Omental fat pad (tissue), 4 donors: Measurements from ENCODE around the gene TSFM. TPM values are rescaled to one million over a fixed set of nuclear protein-coding genes. Genes with fewer than 3 reads are reported as not detected.

ENCODE experiments used
- ATAC-seq: fragments of 150-250 bp; one replicate; pipeline ENCODE4 v1.9.1; 2016; ENCODE audit warnings: mild to moderate bottlenecking, moderate library complexity; ENCODE audit not compliant: low FRiP score
- DNase-seq: peaks from one replicate; pipeline ENCODE4 v3.0.0-alpha.2; 2019; ENCODE audit warnings: low spot score
- total RNA-seq, 4 donors: library from RNA; depleted of rRNA; stranded (reverse); fragments of >200 nt; gene quantifications; one replicate each; pipeline ENCODE4 v1.1.0, GENCODE V29; 2016
- TF ChIP-seq, protein P1 (sequence below), 3 donors: fragments of 450-650 bp; IDR thresholded peaks; one replicate each; pipeline ENCODE4 v1.5.1; 2016 to 2017; ENCODE audit warnings: antibody characterized with exemption in 3 of 3, mild to moderate bottlenecking in 3 of 3, moderate library complexity in 2 of 3

Gene TSFM
- total RNA-seq, 4 donors from 2014 or later = 20.2 to 36.6 (median 25.6) TPM

DNA sequence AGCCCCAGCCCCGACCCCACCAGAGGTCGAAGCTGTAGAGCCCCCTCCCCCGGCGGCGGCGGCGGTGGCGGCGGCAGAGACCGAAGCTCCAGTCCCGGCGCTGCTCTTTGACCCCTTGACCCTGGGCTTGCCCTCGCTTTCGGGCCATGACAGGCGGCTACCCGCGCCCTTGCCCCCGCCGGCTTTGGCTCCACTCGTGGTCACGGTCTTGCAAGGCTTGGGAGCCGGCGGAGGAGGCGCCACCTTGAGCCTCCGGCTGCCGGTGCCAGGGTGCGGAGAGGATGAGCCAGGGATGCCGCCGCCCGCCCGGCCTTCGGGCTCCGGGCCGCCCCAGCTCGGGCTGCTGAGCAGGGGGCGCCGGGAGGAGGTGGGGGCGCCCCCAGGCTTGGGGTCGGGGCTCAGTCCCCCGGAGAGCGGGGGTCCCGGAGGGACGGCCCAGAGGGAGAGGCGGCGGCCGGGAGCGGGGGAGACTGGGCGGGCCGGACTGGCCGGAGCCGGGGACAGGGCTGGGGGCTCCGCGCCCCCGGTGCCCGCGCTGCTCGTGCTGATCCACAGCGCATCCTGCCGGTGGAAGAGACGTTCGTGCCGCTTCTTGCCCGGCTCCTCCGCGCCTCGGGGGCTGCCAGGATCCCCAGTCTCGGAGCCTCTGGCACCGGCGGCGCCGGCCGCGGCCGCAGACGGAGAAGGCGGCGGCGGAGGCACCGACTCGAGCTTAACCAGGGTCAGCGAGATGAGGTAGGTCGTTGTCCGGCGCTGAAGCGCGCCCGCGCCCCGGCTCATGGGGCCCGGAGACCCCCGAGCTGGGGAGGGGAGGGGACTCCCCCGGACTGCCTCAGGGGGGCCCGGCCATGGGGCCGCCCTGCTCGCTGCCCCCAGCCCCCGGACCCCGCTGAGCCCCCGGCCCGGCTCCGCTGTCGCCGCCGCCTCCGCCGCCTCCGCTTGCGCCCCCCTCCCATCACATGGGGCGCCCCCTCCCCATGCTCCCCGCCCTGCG lies 44.8 kb upstream of the TSFM start:
- ATAC-seq (no peak), DNase-seq (no peak)
- TF ChIP-seq, protein P1, sequence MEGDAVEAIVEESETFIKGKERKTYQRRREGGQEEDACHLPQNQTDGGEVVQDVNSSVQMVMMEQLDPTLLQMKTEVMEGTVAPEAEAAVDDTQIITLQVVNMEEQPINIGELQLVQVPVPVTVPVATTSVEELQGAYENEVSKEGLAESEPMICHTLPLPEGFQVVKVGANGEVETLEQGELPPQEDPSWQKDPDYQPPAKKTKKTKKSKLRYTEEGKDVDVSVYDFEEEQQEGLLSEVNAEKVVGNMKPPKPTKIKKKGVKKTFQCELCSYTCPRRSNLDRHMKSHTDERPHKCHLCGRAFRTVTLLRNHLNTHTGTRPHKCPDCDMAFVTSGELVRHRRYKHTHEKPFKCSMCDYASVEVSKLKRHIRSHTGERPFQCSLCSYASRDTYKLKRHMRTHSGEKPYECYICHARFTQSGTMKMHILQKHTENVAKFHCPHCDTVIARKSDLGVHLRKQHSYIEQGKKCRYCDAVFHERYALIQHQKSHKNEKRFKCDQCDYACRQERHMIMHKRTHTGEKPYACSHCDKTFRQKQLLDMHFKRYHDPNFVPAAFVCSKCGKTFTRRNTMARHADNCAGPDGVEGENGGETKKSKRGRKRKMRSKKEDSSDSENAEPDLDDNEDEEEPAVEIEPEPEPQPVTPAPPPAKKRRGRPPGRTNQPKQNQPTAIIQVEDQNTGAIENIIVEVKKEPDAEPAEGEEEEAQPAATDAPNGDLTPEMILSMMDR (IDR thresholded peaks at IDR 0.05) = no peak

DNA sequence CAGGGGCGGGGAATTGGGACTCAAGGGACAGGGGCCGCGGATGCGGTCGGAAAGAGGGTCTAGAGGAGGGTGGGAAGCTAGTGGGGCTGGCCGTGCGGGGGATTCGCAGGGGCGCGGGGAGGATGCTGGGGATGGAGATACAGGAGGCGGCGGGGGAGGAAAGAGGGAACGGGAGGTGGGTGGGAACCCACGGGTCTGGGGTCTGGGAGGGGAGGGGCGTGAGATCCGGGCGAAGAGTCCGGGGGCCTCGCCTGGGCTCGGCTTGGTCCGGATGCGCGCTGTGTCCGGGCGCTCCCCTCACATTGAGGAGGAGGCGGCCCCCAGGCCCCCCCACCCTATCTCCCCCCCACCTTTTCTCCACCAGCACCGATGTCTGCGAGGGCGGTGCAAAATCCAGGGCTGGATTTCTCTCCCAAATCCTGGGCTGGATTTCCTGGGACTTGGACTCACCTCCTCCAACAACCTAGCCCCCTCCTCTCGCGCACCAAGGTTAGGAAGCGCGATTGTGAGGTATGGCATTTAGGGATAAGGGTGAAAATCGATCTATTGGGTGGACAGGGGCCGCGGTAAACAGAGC lies 43.8 kb upstream of the TSFM start, which contains the start of gene AGAP2:
Gene AGAP2 (minus strand): TSS at position 82 of the 577 bp plus-strand sequence. CDS start 496 bp downstream, outside the sequence.
- TF ChIP-seq, protein P1 (IDR thresholded peaks at IDR 0.05) = no peak
- ATAC-seq = no peak
- DNase-seq = no peak

DNA sequence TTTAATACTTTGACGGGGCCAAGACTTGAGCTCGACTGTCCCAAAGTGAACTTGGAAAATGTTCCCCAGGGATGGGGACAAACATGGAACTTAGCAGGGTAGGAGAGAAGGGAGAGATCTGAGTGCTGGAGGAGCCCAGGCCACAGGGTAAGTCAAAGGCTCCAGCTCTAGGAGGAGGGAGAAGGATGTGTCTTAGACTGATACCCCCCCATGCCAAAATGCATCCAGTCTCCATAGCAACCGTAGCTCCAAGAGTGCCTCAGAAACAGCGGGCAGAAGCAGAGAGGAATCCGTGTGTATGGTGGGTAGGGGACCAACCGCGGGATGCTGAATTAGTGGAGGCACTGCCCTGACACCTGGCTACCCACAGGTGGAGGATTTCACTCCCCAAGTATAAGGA lies 43.2 kb upstream of the TSFM start:
- no peak for DNase-seq
- ATAC-seq = no peak
- TF ChIP-seq, protein P1 (IDR thresholded peaks at IDR 0.05) = no peak

DNA sequence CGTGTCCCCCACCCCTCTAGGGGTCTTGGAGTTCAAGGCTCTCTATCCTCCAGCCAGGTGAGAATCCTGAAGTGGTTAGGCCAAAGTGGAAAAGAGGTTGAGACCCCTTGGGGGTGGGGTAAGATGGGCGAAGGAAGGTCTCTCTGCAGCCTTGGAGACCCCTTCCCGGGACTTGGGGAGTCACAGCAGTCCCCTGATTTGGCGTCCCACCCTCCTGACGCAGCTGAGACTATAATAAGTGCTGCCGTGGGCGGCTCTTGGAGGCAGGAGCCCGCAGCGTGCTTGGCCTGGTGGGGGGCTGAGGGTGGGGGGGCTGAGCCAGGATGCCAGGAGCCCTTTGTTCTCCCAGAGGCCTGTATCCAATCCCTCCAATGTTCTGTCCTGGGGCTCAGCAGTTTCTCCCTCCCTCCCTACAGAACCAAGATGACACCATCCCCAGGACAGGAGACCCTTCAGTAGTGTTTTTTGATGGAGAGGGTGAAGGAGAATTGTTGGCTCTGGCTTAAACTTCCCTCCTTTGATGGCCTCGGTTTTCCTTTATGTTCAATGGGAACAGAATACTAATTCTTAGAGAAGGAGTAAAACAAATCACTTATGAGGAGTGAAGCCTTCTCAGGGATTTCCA lies 42.6 kb upstream of the TSFM start:
- TF ChIP-seq, protein P1 (IDR thresholded peaks at IDR 0.05) = no peak
- DNase-seq (no peak), ATAC-seq (no peak)

DNA sequence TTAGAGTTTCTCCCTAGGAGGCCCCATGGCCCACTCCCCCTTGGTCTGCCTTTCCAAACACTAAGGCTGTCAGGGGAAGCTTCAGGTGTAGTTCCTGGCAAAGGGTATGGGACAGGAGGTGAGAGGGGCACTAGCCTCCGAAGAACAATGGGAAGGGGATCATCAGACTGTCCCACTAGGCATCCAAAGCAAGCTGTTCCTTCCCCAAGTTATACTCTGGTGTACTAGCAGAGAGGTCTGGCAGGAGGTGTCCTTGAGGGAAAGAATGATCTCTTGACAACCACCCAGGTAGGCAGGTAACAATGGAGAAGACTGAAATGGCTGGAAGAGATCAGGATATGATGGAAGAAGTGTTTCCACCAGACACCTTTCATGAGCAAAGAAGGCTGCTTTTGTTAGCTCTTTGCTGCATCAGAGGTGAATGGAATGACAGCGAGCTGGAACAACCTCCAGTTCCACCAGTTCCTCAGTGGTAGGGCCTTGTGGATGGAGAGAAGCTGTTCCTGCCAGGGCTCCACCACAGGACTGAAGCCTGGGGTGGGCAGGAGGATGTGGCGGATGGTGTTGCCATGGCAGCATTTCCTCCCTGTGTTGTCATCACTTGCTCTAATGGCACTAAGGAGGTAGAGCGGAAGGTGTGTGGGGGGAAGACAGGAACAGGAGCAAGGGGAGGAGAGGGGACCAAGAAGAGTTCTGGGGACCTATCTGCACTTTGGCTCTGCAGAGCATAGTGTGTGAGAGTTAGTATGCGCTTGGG lies 41.8 kb upstream of the TSFM start:
- DNase-seq (no peak), ATAC-seq (no peak)
- TF ChIP-seq, protein P1 (IDR thresholded peaks at IDR 0.05) = no peak

DNA sequence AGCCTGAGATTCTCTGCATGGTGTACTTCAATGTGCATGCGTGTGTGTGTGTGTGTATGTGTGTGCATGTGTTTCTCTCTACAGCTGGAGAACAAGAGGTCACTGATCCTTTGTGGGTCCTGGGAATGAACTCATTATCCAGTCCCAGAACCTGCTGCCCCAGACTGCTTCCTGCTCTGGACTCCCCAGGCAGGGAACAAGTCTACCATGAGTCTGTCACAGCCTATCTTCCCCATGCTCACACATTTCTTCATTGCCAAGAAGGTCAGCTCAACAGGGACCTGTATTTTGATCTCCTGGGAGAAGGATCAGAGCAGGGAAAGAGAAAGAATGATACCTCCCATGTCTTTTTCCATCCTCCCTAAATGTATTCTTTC lies 41.2 kb upstream of the TSFM start:
- DNase-seq = no peak

More for the DNA sequence above, 41.2 kb upstream of the TSFM start:
- TF ChIP-seq, protein P1 (IDR thresholded peaks at IDR 0.05) = no peak
- no peak for ATAC-seq
